MM.1S (cell line): ENCODE measurements around the gene CDKN3.

Experiments
- CTCF ChIP-seq: fragments of 300-600 bp; sonication (generic); IDR thresholded peaks from 2 replicates; pipeline ENCODE4 v1.5.1; 2016; ENCODE audit warnings: antibody characterized with exemption, low read length, mixed read lengths
- EZH2phosphoT487 ChIP-seq: fragments of 300-600 bp; sonication (generic); IDR thresholded peaks from 2 replicates; pipeline ENCODE4 v1.6.1; 2018; ENCODE audit warnings: antibody characterized with exemption, low read length

- TF ChIP-seq CTCF (no peak), EZH2phosphoT487 (no peak)
These were observed 41.7 kb upstream of the CDKN3 start for GRCh38 chr14:54354968-54355641.
